NCI-H2227 (cell line): ENCODE measurements around the gene SPATA4.

Experiments used
- DNase-seq: peaks from one replicate; lab custom pipeline; 2025; ENCODE audit not compliant: unreplicated experiment; lab: John Stamatoyannopoulos, UW

The SPATA4 gene

DNA sequence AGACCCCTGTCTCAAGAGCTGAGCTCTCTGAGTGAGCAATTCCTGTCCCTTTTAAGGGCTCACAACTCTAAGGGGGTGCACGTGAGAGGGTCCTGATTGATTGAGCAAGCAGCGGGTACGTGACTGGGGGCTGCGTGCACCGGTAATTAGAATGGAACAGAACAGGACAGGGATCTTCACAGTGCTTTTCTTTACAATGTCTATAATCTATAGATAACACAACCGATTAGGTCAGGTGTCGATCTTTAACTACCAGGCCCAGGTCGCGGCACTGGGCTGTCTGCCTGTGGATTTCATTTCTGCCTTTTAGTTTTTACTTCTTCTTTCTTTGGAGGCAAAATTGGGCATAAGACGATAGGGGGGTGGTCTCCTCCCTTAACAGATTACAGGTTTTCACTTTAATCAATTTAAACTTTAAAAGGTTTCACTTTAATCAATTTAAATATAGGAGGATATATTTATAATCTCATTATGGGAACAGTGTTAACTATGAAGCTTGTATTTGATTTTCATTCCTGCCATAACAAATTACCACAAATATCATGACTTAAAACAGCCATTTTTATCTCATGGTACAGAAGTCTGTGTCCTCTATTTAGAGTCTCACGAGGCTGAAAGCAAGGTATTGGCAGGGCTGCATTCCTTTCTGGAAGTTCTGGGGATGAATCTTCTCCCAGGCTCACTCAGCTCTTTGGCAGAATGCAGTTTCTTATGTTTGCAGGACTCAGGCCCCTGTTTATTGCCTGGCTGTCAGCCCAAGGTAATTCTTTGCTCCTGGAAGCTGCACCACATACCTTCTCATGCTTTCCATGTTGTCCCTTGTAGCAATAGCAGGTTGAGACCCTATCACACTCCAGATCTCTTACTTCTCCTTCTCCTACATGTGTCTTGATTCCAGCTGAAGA is 5.2 kb downstream of the SPATA4 start:
- DNase-seq = no peak

DNA sequence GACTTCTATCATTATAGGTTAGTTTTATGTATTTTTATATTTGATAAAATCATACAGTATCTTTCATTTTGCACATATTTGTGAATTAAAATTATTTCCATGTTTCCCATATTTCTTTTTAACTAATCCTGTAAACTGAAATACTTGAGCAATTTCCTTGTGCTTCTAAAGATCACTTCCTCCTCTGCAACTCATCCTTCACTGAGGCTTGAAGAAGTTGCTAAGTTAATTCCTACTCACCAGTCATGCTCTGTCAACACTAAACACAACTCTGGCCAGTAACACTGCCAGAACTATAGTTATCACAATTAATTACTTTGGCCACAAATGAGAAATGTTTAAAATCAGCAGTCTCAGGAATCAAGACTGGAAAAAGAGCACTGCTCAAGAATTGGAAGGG is 6.7 kb downstream of the SPATA4 start:
- DNase-seq = no peak

DNA sequence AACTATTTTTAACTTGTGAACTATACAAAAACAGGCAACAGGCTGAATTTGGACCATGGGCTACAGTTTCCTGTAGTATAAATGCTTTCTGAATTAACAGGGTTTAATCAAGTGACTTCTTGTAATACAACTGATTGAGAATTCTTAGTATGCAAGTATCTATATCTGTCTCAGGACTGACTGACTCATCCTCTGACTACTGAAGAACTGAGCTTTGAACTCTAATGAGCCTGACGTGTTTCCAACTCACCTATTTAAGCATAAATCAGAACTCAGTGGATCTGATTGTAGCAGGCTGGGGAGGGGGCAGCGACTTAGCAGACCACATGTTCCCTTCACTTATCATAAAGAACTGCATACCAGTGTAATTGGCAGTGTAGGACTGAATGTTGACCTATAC is 7.8 kb downstream of the SPATA4 start:
- no peak for DNase-seq

DNA sequence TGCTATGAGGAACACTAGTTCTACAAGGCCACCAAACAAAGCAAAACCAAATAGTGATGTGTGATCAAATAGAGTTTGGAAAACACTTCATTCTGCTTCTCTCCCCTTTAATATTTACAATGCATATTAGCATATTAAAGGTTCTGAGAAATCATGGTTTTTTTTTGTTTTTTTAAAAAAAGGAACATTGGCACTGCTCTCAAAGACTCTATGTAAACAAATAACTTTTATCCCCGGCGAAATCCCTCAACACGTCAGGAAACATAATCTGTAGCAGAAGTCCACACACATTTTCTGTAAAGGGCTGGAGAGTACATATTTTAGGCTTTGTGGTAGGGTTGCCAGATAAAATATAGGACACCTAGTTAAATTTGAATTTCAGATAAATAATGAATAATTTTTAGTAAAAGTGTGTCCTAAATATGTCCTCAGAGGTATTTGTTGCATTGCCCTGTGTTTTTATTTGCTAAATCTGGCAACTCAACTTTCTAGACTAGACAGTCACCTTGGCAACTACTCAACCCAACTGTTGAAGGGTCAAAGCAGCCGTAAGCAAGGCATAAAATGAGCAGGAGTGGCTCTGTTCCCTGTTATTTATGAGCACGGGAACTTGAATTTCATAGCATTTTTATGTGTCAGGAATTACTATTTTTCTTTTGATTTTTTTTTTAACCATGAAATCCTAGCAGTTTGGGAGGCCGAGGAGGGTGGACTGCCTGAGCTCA is 8.6 kb downstream of the SPATA4 start:
- no peak for DNase-seq

DNA sequence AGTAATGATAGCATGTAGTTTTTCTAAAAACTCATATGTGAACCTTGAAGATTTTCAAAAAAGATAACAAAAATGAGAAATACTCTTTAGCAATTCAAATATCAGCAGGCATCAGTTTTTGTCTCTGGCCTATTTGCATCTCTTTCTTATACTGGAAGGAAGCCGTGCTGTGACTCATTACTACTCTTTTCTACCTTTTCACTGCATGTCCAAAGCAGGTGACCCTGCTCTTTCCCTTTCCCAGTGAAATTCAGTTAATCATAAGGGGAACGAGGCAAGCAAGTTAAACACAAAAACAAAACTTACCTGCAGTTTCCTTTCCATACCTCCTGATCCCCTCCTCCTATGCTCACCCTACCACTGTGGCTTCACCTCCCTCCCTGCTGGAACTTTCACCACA is 9.3 kb downstream of the SPATA4 start:
- DNase-seq = no peak

DNA sequence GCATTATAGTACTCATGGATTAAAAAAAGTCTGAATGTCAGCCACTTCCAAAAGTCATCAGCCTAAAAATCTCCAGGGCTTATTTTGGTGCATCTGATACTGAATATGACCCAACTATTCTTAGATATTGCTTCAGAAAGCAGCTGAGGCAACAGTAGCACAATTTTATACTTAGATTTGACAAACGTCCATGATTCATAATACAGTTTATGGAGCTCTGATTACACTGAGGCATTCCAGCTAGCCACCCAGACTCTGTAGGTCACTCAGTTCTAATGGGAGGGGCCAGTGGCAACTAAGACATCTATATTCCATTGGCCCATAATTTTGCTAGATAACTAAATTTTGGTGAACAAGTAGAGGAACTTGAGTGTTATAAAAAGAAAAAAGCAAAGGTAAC is 10.3 kb downstream of the SPATA4 start:
- no peak for DNase-seq

DNA sequence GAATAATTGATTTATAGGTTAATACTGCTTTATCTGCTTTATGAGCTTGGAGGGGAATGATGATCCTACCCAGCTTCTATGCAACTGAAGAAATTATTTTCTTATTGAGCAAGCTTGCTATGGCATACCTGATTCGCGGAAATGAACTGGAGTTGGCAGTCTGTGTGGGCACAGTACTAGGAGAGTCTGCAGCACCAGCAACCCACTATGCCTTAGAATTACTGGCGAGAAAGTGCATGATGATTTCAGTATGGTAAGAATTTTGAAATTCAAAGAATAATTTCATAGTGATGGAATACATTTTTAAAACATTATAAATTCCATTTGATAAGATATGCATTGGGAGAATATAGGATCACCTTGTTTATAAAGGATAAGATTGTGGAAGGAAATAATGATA is 32.3 kb downstream of the SPATA4 start:
- no peak for DNase-seq

DNA sequence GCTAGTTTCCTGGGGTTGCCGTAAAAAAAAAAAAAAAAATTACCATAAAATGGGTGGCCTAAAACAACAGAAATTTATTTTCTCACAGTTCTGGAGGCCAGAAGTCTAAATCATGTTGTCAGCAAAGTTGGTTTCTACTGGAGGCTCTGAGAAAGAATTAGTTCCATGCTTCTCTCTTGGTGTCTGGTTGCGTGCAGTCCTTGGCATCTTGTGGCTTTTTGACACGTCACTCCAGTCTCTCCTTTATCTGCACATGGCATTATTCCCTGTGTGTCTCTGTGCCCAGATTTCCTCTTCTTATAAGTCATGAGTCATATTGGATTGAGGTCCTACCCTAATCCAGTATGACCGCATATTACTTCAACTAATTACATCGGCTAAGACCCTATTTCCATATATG is 38.7 kb downstream of the SPATA4 start:
- DNase-seq = no peak

DNA sequence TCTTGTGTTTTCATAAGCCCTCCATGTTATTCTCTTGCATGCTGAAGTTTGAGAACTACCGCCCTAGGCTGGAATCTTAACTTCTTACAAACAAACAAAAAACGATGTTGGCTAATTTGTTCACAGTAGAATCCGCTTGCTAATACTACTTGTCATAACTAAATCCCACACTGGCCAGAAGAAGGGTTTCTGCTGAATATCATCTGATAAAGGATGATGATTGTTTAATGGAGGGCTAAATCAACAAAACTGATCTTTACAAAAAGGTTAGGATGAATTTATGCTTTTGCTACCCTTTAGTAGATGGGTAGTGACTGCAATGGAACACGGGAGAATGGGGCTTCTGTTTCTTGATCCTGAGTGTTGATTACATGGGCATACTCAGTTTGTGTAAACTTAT is 42.3 kb downstream of the SPATA4 start:
- DNase-seq = no peak

DNA sequence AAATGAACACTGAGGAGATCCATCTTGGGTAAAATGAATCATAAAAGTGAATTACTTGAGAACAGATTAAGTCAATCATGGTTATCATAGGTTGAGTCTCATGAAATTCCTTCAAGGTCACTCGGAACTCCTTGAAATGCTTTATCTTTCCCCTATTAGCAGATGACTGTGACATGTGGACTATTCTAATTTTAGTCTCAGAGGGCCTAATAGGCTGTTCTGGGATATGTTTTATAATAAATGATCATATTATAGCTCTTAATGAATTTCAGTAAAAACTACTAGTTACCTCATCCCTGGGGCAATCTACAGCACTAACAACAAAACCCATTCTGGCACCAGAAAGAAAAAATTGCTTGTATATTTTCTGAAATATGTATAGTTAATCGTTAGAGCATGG is 44.7 kb downstream of the SPATA4 start:
- no peak for DNase-seq

DNA sequence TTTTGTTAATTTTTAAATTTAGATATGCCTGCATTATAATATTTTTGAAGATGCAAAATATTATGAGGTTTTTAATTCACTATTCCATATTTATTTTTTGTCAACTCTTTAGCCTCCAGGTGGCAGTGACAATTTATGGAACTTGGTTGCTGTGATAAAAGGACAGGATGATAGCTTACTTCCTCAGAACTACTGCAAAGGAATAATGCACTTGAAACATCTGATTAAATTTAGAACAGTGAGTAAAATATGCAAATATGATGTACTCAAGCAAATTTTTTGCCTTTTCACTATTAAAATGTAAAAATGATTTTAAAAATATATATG is 45.1 kb downstream of the SPATA4 start:
- DNase-seq = no peak

DNA sequence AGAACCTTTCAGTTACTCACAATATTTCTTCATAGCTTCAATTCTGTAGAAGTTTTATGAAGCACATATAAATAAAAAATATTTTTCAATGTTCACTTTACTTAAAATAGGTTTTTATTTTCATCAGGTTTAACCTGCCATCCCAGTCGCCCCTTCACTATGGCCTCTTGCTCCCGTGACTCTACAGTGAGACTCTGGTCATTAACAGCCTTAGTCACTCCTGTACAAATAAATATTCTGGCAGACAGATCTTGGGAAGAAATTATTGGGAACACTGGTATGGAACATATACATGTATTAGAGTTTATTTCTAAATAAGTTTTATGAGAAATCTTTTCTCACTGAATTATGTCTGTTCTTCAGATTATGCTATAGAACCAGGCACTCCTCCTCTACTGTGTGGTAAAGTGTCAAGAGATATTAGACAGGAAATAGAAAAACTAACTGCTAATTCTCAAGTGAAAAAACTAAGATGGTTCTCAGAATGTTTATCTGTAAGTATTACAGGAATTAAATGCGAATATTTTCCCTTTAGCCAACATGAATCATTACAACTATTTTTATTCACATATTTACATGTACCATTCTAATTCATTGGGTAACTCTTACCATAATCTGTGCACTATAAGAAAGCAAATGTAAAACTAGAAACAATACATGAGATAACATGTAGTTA is 45.6 kb downstream of the SPATA4 start:
- no peak for DNase-seq

DNA sequence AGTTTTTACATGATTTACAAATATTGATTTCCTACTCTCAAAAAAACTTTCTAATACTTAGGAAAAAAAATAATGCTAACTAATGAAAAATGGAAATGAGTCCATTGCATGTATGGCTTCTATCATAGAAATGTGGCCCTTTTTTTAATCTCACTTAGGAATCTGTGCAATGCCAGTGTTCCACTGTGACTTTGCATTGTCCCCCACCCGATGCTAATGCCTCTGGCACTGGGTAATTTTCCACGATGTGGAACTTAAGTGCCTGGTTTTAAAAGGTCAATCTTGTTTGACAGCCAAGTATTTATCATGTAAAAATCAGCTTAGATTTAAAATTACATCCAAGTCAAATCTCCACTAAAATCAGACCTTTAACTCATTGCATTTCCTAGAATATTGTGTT is 53.1 kb downstream of the SPATA4 start:
- no peak for DNase-seq

DNA sequence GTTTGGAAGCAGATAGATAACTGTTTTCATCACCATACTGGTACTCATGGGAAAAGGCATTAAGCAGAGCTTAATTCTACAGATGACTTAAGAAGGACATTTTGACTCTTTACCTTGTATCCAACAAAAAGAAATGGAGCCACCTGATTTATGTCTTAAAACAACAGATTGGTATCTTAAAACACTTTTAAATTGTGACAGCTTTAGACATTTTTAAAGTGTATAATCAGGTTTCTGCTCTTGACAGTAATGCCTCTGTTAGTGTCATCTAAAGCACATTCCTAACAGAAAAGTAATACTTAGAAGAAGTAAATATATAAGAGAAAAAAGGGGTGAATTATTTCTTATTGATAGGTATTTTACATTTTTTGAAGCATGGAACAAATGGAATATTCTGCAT is 55.9 kb downstream of the SPATA4 start:
- no peak for DNase-seq

DNA sequence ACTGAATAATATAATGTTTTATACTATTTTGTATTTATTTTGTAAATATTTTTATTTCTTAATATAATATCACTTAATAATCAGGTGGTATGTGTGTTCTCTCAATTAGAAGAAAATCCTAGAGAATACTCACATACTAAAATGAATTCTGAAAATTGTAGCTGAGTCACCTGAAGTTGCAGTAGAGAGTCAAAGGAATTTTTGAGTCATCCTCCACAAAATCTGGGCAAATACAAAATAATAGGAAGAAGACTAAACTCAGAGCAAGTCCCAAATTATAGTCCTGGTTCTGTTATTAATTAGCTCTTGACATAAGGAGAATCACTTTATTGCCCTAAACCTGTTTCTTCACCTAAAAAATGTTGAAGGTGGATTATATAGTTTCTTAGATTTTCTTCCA is 57.8 kb downstream of the SPATA4 start:
- DNase-seq = no peak

DNA sequence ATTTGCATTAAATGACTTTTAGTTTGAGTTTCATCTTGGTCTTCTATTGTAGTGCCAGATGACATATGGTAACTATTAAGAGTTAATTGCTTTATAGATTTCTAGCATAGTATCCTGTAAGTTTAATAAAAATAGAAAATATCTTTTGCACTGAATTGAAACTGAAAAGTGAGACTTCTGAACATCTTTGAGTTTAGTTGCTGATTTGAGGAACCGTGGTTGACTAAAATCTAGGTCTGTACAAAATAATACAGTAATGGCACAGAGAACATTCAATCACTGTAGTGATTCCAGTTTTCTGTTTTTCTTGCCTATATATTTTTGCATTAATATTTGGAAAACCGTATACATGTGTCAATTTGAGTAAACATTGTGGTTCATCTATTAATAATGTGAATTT is 60.7 kb downstream of the SPATA4 start:
- DNase-seq = no peak
